GM12874 (cell line): ENCODE results near the gene IGFBP2.

Experiments used
- TF ChIP-seq, protein P1 (sequence below): IDR thresholded peaks from 2 replicates; pipeline ENCODE4 v1.5.1; 2011; ENCODE audit warnings: low read depth, mild to moderate bottlenecking, control low read depth, low read length, moderate library complexity; ENCODE audit not compliant: insufficient read depth

The IGFBP2 gene

DNA sequence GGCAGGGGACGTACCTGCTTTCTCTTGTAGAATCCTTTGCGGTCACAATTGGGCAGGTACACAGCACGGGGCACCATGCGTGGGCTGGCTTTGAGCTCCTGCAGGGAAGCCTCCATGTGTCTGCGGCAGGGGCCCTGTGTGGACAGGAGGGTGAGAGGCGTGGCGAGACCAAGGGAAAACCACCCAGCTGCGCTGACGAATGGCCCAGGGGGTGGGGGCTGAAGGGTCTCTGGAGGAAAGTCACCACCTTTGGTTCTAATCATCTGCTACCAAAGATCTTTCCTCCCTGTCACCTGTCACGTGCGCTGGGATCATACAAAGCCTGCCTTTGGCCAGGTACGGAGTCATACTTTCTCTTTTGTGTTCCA is 44.9 kb downstream of the IGFBP2 start:
- TF ChIP-seq, protein P1, sequence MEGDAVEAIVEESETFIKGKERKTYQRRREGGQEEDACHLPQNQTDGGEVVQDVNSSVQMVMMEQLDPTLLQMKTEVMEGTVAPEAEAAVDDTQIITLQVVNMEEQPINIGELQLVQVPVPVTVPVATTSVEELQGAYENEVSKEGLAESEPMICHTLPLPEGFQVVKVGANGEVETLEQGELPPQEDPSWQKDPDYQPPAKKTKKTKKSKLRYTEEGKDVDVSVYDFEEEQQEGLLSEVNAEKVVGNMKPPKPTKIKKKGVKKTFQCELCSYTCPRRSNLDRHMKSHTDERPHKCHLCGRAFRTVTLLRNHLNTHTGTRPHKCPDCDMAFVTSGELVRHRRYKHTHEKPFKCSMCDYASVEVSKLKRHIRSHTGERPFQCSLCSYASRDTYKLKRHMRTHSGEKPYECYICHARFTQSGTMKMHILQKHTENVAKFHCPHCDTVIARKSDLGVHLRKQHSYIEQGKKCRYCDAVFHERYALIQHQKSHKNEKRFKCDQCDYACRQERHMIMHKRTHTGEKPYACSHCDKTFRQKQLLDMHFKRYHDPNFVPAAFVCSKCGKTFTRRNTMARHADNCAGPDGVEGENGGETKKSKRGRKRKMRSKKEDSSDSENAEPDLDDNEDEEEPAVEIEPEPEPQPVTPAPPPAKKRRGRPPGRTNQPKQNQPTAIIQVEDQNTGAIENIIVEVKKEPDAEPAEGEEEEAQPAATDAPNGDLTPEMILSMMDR = no peak

DNA sequence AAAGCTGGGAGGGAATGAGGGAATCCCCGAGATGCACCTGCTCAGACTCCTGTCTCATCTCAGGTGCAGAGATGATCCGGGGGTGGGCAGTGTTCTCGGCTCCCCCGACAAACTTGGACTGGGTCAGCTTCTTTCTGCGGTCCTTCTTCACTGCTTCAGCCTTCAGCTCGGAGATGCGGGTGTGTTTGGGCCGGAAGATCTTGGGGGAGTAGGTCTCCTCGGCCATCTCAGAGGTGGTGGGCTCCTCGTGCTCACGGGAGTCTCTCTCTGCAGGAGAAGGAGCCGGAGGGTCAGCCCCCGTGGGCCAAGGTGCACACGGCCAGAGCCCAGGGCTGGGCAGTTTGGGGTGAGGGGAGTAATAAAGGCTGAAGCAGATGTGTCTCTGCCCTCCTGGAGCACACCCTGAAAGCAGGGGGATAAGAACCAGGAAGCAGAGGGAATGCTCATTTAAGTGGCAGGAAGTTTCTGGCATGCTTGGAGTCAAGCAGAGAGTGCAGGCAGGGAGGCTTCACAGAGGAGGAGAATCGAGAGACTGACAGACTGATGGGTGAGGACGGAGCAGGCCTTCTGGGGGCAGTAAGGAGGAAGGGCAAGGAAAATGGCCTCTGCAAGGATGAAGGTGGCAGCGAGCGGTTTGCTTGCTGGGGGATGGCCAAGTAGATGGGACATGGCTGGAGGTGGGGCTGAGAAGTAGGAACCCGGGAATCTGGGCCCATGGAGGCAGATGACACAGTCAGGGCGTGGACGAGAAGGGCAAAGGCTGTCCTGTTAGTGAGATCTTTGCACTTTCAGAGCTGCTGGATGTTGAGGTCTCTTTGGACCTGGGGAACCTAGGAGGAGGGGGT is 45.8 kb downstream of the IGFBP2 start:
- TF ChIP-seq, protein P1 = no peak

DNA sequence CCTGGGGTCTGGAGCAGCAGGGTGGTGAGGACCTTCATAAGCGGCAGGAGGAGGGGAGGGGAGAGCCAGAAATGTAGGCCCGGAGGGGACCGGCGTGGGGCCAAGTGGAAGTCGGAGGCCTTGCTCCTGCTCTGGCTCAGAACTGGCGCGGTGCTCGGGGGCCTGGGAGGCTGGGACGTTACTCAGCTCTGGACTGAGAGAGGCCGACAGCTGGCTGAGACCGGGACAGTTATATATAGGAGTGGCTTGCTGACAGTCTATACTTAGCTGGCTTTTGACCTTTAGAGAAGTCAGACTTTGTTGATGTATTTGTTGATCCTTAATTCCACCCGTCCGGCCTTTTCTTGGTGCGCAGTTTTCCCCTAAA is 46.4 kb downstream of the IGFBP2 start:
- TF ChIP-seq, protein P1 = no peak

DNA sequence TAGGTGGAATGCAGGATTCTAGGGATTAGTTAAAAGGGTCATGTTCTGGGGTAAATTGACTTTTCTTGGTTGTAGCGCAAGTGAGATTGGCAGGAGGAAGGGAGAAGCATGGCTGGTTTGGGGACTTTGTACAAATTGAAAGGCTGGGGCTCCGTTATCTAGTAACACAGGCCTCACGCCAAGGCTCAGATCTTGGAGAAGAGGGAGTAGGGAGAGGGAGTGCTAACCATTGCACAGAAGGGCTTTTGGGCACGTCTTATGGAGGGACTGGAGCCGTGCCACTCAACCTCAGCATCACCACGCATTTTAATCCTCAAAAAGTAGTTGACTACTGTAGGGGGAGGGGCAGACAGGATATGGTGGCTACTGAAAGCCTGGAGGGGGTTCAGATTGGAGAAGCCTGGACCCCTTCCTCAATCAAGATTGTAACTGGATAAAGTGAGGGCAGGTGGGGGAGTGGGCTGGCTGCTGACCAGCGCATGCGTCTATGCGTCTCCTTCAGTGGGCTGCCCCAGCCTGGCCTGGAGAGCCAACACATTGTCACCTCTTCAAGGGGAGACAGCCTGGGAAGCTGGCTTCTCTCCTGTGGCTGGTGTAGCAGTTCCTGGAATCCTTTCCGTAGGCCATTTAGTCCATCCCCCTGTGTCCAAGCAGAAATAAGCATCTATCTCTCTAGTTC is 47.9 kb downstream of the IGFBP2 start:
- TF ChIP-seq, protein P1 = no peak

DNA sequence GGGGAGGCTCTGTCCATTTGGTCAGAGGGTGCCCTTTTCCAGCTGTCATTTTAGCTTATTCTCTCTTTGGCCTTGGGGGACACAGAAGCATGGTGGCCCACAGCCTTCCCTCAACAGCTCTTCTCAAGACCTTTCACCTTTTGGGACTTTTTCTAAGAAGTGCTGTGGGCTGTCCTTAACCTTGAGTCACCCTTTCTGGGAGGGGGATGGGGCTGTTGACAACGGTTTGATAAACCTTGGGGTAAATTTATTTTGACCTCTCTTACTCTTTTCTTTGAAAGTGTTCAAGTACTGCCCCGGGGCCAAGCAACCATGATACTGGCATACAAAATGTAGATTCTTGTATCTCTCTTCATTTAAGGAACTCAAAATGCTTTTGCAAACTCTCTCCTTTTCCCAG is 48.5 kb downstream of the IGFBP2 start:
- TF ChIP-seq, protein P1 = no peak

DNA sequence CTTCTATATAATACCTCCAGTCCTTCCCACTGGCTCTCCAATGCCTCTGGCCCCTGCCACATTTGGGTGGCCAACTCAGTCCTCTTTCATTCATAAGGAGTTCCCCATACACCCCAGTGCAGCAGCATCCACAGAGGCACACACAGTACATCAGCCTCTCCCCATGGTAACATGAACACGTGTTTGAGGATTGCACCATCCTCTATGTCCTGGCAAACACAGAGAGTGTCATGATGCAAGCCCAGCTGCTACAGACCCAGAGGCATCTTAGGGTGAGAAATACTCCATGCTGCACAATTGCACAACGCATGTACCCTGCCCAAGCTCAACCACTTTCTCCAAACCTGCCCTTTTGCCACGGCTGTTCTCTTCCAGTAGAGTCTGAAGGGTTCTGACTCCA is 50.6 kb downstream of the IGFBP2 start:
- TF ChIP-seq, protein P1 = no peak

DNA sequence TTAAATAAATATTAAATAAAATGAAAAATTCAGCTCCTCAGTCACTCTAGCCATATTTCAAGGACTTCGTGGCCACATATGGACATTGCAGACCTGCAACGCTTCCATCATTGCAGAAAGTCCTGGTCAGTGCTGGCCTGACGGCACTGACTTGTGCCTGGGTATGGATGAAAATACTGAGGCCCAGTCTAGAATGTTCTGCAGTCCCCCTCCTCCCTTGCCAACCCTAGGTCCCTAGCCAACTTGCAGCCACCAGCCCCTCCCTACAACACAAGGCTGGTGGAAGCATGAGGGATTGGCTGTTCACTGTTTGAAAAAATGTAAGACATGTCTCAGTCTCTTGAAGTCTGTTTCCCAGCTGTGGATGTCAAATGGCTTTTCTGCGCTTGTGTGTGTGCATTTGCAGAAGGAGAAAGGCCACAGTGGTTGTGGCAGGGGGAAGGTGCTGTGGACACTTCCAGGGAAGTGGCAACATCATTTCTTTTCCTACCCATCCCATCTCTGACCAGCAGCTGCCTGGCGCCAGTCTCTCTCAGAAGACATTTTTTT is 52.2 kb downstream of the IGFBP2 start:
- TF ChIP-seq, protein P1 = no peak
